Heart right ventricle (tissue), 16 donors: ENCODE results near the gene ULK4. TPM values are rescaled to one million over a fixed set of nuclear protein-coding genes. Genes with fewer than 3 reads are reported as not detected.

Experiments
- ATAC-seq, 8 donors: fragments of 200-7000 bp; cut with Tn5 transposase; one replicate each; pipeline ENCODE4 v1.9.1; 2020; ENCODE audit warnings: mild to moderate bottlenecking in 8 of 8, moderate library complexity in 8 of 8, moderate number of reproducible peaks in 1 of 8
- DNase-seq, 2 donors: peaks; one replicate each; pipeline ENCODE4 v3.0.0-alpha.2; 2020
- H3K27ac ChIP-seq, 10 donors: fragments of 200-600 bp; sonication (generic) in 2 of 10; one replicate each; pipeline versions ENCODE4 v1.5.0 to v1.8.0; 2020 to 2022; ENCODE audit warnings: mild to moderate bottlenecking in 3 of 10
- H3K27me3 ChIP-seq, 7 donors: fragments of 200-600 bp; one replicate each; pipeline ENCODE4 v1.8.0; 2021 to 2022; ENCODE audit warnings: mild to moderate bottlenecking in 2 of 7
- H3K36me3 ChIP-seq, 9 donors: fragments of 200-600 bp; sonication (generic) in 1 of 9; one replicate each; pipeline versions ENCODE4 v1.5.0 to v1.8.0; 2020 to 2022; ENCODE audit warnings: mild to moderate bottlenecking in 2 of 9
- H3K4me1 ChIP-seq, 9 donors: fragments of 200-600 bp; sonication (generic) in 1 of 9; one replicate each; pipeline versions ENCODE4 v1.5.0 to v1.8.0; 2020 to 2022; ENCODE audit warnings: mild to moderate bottlenecking in 4 of 9
- H3K4me3 ChIP-seq, 10 donors: fragments of 200-600 bp; sonication (generic) in 2 of 10; one replicate each; pipeline versions ENCODE4 v1.5.0 to v1.8.0; 2020 to 2022; ENCODE audit warnings: mild to moderate bottlenecking in 7 of 10, moderate library complexity in 2 of 10
- H3K9me3 ChIP-seq, 11 donors: fragments of 200-600 bp in 10 of 11; sonication (generic) in 2 of 11; one replicate each; pipeline versions ENCODE4 v1.5.0 to v1.8.0; 2013 to 2022; ENCODE audit warnings: mild to moderate bottlenecking in 2 of 11, control low read depth in 1 of 11, moderate library complexity in 1 of 11
- WGBS, 2 donors: extraction: QIAGEN DNeasy Blood & Tissue Kit; methylation state at CpG; one replicate each; pipeline ENCODE4 v1.1.7; 2013; ENCODE audit warnings: inconsistent platforms in 1 of 2; 5-methylcytosine and 5-hydroxymethylcytosine counted together
- intact Hi-C, 10 donors: fragments of 100-400 bp; cut with DNase I; formaldehyde crosslinking; loops; one replicate each; pipeline versions ENCODE4 v1.11.1 to v1.14.2; 2022
- long read RNA-seq, 3 donors: library from polyadenylated mRNA; unstranded; transcript quantifications; one replicate each; pipeline ENCODE4 v2.0.0, GENCODE V29; 2020 to 2021
- polyA plus RNA-seq, 2 donors: library from polyadenylated mRNA; stranded (reverse); fragments of 200-250 nt; gene quantifications; one replicate each; pipeline ENCODE4 v1.2.3, GENCODE V29; 2013
- total RNA-seq, 10 donors: library from RNA; stranded (reverse); fragmentation: NEBNext Ultra II Directional in 3 of 10; extraction: Animal tissue kit (Norgen Biotek cat#: 25700) in 3 of 10; gene quantifications; one replicate each; pipeline versions ENCODE4 v1.2.1 to v1.2.4, GENCODE V29; 2021 to 2023
- TF ChIP-seq, protein P1 (sequence below), 9 donors: fragments of 200-600 bp; sonication (generic) in 2 of 9; IDR thresholded peaks; one replicate each; pipeline versions ENCODE4 v1.5.0 to v1.8.0; 2021 to 2022; ENCODE audit warnings: antibody characterized with exemption in 9 of 9, mild to moderate bottlenecking in 5 of 9, moderate library complexity in 1 of 9
- donor health status: Arrhythmogenic right ventricular cardiomyopathy.
- donor health status: ischemic (EF 13 %, LVEDD 7.1; RV severe dilation, severe dysfunction).
- donor health status: healthy with polysubstance abuse.
- donor health status: DM: no; HTN: yes; CAD: no.
- donor health status: DM: no; HTN: no; CAD: no.
- donor health status: ischemic (EF 25% LVEDD 6.9; RV normal size, moderate dysfunction).
- donor health status: ischemic (EF 25% LVEDD 5.7; RV mildly dilated, moderate dysfunction).
- donor health status: healthy.
- donor health status: DM: yes; HTN: yes; CAD: no.
- donor health status: Ischemic cardiomyopathy.
- donor health status: ischemic (EF 35%, LVEDD 5.7; RV mildly dilated, moderate dysfunction).
- donor health status: nonischemic (EF 11% LVEDD 7.7; RV severe dilation, severe dysfunction).
- donor health status: DM: yes; HTN: yes; CAD: no.
- donor health status: PGD.
- donor health status: ischemic (EF 29% LVEDD 5.4; RV normal size, mild dysfunction).
- donor health status: nonischemic (EF 23%, LVEDD 6.1; RV moderate dilation, normal function).

ULK4 gene
- total RNA-seq (10 to 100 TPM in 1 of 10 donors, 1 to 10 TPM in 9; 1.8 to 11.4 (median 2.9) TPM), polyA plus RNA-seq (1 to 10 TPM; 1.4 to 1.8 TPM)
- long read RNA-seq, donor 1, partial matches to known transcripts: 1 of 3 reads
- long read RNA-seq, donor 1, other reads (novel, unspliced or antisense): 2 of 3 reads
- long read RNA-seq, donor 2, partial matches to known transcripts: 4 of 4 reads
- long read RNA-seq, donor 2, other reads (novel, unspliced or antisense): 0 of 4 reads
- long read RNA-seq, donor 3, partial matches to known transcripts: 13 of 23 reads
- long read RNA-seq, donor 3, other reads (novel, unspliced or antisense): 10 of 23 reads

DNA sequence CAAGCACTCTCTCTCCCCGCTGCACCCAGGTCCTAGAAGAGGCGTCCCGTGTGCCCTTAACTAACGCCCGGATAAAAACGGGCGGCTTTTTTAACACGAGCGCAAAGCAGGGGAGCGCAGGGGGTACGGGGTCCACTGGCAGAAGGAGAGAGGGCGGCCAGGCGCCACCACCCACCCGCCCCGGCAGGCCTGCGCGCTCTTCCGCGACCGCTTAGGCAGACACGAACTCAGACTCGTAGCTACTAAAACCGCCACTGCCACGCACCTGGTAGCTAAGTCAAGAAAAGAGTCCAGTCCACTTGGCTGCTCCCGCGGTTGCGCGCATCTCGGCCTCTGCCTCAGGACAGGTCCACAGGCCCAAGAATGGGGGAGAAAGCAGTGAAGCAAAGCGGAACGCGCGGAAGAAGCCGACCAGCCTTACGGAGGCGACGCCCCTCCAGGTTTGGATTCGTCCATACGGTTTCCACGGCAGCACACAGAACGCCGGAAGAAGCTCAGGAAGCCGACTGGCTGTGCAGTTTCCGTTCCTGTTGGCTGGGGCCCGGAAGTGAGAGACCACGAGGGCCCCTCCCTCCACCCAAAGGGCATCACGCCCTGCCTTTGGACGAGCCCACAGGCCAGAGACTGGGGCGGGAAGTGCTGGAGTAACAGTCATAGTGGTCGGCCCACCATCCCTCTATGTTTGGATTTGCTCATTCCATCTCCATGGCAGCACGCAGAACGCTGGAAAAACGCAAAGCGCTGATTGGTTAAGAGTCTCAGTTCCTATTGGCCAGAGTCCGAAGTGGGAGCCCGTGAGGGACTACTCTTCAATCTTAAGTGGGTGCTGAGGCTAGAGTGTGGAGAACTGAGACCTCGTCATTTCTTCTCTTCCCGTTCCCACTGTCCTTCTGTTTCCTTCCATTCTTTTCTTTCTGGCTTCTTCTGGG lies at the start of gene ULK4:
ULK4 (minus strand) TSS at position 353 of the 929 bp plus-strand sequence. CDS start 7,344 bp downstream, outside the sequence.
- H3K4me3 ChIP-seq: peak within 1 kb of the TSS; percentile 78 to 97 (median 93)
- no peaks in the 10 kb centered on the region for H3K9me3 ChIP-seq
- H3K27me3 ChIP-seq: no peaks in the 10 kb centered on the region
- WGBS, 2 donors: 0 to 1% methylated on average over 58 of the region's 58 CpGs
- peak; percentile 95 to 98 for DNase-seq
- H3K27ac ChIP-seq: peak within 1 kb of the TSS in 9 of 10 donors; percentile 46 to 87 (median 75)
- H3K4me1 ChIP-seq: peaks cover 0 to 18% (median 12%) of the 10 kb centered on the region in 9 donors
- ATAC-seq: peak; percentile 97 to 99 (median 98)
- H3K36me3 ChIP-seq: no peaks in the 10 kb centered on the region
- TF ChIP-seq, protein P1, sequence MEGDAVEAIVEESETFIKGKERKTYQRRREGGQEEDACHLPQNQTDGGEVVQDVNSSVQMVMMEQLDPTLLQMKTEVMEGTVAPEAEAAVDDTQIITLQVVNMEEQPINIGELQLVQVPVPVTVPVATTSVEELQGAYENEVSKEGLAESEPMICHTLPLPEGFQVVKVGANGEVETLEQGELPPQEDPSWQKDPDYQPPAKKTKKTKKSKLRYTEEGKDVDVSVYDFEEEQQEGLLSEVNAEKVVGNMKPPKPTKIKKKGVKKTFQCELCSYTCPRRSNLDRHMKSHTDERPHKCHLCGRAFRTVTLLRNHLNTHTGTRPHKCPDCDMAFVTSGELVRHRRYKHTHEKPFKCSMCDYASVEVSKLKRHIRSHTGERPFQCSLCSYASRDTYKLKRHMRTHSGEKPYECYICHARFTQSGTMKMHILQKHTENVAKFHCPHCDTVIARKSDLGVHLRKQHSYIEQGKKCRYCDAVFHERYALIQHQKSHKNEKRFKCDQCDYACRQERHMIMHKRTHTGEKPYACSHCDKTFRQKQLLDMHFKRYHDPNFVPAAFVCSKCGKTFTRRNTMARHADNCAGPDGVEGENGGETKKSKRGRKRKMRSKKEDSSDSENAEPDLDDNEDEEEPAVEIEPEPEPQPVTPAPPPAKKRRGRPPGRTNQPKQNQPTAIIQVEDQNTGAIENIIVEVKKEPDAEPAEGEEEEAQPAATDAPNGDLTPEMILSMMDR (IDR thresholded peaks at IDR 0.05): no peak
- intact Hi-C loops: loop anchor here in 6 of 10 donors (2.0 to 10.0 kb wide), 4 partner anchors 50 to 1507 kb away; partner anchors contain the start of gene RPL14 (in 1 of the 6)

DNA sequence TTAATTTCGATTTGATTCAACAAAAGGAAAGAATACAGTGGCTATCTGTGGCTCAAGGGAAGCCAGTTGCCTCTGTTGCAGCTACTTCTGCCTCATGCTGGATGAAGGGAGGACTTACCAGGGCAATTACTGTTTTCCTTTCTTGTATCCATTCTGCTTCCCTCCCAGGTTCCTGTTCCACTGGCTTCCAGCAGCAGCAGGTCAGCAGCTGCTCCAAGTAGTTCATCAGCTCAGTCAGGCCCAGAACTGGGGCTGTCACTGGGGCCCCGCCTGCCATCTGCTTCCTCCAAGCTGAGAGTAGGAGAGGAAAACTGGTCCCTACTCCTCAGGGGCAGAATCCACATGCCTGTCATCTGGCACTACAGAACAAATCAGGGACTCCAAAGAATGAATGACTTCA lies 48.6 kb upstream of the ULK4 start:
- H3K36me3 ChIP-seq: no peaks in the 10 kb centered on the region
- H3K4me3 ChIP-seq: no peak overlapping the region
- WGBS, 2 donors: 49 to 58% methylated on average over 2 of the region's 2 CpGs
- TF ChIP-seq, protein P1 (IDR thresholded peaks at IDR 0.05): no peak
- ATAC-seq (no peak), DNase-seq (no peak)
- no peaks in the 10 kb centered on the region for H3K9me3 ChIP-seq
- intact Hi-C loops: loop anchor here (5.0 to 10.0 kb wide), 11 partner anchors 48 to 806 kb away; partner anchors contain the start of genes ULK4 (in 4 of the 10) and TRAK1 (in 1 of the 10)
- H3K27ac ChIP-seq: peak overlapping the region in 2 of 10 donors; percentile 9 to 51
- H3K4me1 ChIP-seq: peaks cover 0 to 24% (median 15%) of the 10 kb centered on the region in 9 donors
- H3K27me3 ChIP-seq: no peaks in the 10 kb centered on the region

DNA sequence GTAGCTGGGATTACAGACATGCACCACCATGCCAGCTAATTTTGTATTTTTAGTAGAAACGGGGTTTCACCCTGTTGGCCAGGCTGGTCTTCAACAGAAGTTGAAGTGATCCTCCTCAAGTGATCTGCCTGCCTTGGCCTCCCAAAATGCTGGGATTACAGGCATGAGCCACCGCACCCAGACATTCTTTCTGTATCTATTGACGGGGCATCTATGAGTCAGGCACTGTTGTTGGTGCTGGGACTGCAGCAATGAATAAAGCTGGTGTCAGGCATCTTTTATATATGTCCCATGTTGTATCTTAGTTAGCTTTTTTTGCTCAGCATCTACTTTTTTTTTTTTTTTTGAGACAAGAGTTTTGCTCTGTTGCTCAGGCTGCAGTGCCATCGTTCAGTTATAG lies 47.6 kb upstream of the ULK4 start:
- ATAC-seq (no peak), DNase-seq (no peak)
- WGBS, 2 donors: 92 to 97% methylated on average over 4 of the region's 4 CpGs
- TF ChIP-seq, protein P1 (IDR thresholded peaks at IDR 0.05): no peak
- Histone ChIP-seq H3K4me3 (no peak overlapping the region), H3K9me3 (no peaks in the 10 kb centered on the region), H3K36me3 (no peaks in the 10 kb centered on the region), H3K27ac (no peak overlapping the region), H3K27me3 (no peaks in the 10 kb centered on the region), H3K4me1 (peaks cover 0 to 18% (median 7%) of the 10 kb centered on the region in 9 donors)
- intact Hi-C loops: loop anchor here in 2 of 10 donors (10.0 kb wide), 2 partner anchors 105 to 115 kb away; no protein-coding TSS in a partner anchor

DNA sequence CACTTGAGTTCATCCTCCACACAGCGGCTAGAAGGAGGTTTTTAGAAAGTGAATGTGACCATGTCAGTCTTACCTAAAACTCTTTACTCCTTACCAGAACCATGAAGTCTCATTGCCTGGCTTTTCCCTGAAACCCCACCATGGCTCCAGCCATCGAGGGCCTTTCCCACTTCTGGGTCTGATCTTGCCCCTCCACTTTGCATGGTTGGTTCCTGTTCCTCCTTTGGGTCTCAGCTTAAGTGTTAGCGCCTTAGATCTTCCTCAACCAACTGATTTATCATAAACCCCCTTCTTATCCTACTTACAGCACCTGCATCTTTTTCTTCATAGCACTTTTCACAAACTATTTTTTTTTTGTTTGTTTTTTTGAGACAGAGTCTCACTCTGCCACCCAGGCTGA lies 45.9 kb upstream of the ULK4 start:
- intact Hi-C loops: loop anchor here in 2 of 10 donors (10.0 kb wide), 2 partner anchors 103 to 113 kb away; no protein-coding TSS in a partner anchor
- Histone ChIP-seq H3K27me3 (no peaks in the 10 kb centered on the region), H3K36me3 (no peaks in the 10 kb centered on the region), H3K27ac (no peak overlapping the region), H3K4me3 (no peak overlapping the region), H3K9me3 (peaks cover 0 to 3% (median 0%) of the 10 kb centered on the region in 11 donors), H3K4me1 (peaks cover 0 to 13% (median 3%) of the 10 kb centered on the region in 9 donors)
- ATAC-seq (no peak), DNase-seq (no peak)
- 95 to 96% methylated on average over 3 of the region's 3 CpGs for WGBS, 2 donors
- TF ChIP-seq, protein P1 (IDR thresholded peaks at IDR 0.05): no peak
